Stimulated activated CD8-positive, alpha-beta memory T cell treated with anti-CD3 and anti-CD28 coated beads, Interleukin-12 subunit alpha, Interleukin-12 subunit beta, amount 100 ng/mL, for 4 hours (primary cell): ENCODE data around the gene RIPOR1.
"Not testable (repeated sequence)": the region's sequence is repeated elsewhere in the genome, so short reads cannot be mapped to it uniquely, and the experiment has no call there.

Experiments
- DNase-seq: peaks from one replicate; pipeline ENCODE4 v3.0.0-alpha.2; 2020; ENCODE audit warnings: low read depth

RIPOR1 gene, protein sequence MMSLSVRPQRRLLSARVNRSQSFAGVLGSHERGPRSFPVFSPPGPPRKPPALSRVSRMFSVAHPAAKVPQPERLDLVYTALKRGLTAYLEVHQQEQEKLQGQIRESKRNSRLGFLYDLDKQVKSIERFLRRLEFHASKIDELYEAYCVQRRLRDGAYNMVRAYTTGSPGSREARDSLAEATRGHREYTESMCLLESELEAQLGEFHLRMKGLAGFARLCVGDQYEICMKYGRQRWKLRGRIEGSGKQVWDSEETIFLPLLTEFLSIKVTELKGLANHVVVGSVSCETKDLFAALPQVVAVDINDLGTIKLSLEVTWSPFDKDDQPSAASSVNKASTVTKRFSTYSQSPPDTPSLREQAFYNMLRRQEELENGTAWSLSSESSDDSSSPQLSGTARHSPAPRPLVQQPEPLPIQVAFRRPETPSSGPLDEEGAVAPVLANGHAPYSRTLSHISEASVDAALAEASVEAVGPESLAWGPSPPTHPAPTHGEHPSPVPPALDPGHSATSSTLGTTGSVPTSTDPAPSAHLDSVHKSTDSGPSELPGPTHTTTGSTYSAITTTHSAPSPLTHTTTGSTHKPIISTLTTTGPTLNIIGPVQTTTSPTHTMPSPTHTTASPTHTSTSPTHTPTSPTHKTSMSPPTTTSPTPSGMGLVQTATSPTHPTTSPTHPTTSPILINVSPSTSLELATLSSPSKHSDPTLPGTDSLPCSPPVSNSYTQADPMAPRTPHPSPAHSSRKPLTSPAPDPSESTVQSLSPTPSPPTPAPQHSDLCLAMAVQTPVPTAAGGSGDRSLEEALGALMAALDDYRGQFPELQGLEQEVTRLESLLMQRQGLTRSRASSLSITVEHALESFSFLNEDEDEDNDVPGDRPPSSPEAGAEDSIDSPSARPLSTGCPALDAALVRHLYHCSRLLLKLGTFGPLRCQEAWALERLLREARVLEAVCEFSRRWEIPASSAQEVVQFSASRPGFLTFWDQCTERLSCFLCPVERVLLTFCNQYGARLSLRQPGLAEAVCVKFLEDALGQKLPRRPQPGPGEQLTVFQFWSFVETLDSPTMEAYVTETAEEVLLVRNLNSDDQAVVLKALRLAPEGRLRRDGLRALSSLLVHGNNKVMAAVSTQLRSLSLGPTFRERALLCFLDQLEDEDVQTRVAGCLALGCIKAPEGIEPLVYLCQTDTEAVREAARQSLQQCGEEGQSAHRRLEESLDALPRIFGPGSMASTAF

DNA sequence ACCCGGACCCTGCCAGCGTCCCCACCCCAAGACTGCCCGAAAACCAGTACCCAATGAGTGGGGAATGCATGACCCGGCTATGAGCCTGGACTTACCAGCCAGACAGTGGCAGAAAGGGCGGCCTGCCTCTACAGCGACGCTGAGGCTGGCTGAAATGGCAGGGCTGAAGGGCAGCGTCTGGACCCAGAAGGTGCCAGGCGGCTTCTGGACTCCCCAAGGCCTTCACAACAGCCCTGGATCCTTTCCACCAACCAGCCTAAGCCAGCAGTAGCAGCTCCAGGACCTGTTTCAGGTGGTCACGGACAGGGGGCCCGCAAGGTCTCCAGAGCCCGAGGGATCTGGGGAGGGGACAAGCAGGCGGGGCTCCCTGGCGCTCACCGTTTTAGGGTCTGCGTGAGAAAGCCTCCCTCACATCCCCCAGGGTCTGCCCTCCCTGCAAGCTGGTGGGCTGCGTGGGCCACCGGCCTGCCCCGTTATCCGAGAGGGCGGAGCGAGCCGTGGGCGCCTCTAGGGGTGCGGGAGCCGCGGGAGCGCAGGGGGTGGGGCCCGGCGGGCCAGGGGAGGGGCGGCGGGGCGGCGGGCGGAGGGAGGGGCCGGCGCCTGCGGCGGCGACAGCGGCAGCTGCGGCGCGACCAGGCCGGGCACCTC is at the start of gene RIPOR1:
Gene RIPOR1 (plus strand): TSS at position 608 of the 648 bp plus-strand sequence. CDS start 9,618 bp downstream, outside the sequence.
- peak; percentile 26 for DNase-seq

DNA sequence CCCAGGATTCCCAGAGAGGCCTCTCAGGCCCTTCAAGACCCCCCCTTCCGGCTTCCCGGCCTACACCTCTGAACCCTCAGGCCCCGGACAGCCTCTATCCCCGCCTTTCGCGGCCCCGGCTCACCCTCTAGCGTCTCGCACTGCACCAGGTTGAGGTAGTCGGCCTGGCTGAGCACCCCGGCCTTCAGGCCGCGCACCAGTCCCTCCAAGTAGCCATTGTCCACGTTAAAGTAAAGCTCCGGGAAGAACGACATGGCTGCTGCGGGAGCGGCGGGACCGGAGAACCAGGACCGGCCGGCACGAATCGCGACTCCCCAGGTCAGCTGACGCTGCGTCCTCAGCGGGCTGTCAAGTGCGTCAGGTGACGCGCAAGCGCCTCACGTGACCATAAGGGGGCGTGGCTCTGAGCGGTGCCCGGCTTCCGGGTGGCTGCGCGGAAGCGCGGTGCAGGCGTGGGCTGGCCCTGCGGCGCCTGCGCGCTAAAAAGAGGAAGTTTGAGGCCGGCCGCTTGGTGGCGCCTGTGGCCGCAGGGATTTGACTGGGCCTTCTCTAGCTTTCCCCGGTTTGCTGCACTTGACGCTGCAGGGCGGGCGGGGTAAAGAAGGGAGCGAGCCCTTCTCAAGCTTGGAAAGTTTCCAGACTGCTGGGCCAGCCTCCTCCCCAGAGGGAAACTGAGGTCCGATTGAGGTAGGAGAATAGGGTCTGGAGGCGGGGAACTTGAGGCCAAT is 47.6 kb upstream of the RIPOR1 start, which contains the start of gene ATP6V0D1:
Gene ATP6V0D1 (minus strand): TSS at position 325 of the 728 bp plus-strand sequence. CDS start 71 bp downstream, at position 254.
- DNase-seq, result peak; percentile 98

DNA sequence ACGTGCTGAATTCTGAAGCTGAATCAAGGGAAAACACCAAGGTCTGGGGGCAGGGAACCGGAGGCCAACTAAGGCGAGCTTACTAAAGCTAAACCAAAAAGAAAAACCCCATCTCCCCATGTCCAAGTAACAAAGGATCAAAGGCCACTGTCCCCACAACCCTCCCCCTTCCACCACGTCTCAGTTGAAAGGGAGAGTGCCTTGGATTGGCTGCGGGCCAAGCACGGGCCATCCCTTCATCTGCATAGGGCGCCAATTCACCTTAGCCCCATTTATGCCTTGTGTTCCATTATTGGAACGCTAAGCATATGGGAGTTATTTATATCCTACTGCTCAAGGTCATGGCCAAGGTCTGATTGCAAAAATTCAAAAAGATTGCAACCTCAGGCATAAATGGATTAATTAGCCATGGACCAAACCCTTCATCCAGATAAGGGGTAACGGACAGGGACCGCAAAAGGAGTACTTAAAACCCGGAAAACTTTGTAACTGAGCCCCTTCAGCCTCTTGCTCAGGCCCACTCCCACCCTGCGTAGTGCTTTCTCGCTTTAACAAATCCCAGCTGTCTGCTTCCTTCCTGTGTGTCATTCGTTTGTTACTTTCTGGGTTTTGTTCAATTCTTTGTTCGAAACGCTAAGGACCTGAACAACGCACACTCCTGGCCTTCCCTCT is 46.9 kb upstream of the RIPOR1 start:
- DNase-seq, result no peak

DNA sequence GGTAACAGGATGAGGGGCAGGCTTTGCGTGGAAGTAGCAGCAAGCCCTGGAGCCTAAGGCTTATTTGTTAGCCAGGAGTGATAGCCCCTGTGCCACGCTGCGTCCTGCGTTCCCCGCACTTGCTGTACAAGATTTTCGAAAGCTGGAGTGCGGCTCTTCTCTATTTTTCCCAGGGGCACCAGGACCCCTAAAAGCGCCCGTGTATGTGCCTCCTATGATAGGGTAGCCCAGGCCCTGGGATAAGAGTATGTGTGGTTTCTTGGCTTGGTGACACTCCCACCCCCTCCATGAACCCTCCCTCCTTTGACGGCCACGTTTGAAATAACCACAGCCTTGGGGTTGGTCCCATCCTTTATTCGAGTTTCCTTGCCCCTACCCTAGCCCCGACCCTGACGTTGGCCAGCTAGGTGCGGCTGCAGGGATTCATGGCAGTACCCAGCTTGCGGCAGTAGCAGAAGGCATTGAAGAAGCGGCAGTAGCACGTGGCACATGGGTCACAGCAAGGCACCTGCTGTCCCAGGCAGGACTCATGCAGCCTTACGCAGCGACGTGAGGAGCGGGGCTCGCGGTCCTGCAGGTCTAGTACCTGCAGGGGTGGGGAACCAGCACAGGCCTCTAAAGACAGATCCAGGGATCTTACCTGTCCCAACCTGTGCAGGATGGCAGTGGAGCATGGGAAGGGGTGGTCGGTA is 46.2 kb upstream of the RIPOR1 start:
- no peak for DNase-seq

DNA sequence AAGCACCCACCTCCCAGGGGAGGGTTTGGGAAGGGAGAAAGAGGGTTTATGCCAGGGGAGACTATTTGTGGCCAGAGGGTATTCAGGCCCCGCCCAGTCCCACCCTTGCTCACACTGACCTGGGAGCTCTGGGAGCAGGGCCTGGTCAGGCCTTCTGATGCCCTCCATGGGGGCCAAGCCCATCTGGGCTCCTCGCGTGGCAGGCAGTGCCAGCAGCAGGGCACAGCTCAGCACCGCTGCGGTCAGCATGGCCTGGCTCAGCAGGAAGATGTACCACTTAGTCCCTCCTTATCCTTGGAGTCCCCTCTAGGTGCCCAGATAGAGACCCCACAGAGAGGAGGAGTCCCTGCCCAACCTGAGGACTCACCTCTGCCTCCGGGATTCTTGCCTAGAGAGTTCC is 45.5 kb upstream of the RIPOR1 start, which contains the start of gene AGRP:
Gene AGRP (minus strand): TSS at position 398 of the 400 bp plus-strand sequence. CDS start 149 bp downstream, at position 249.
- DNase-seq, result no peak

DNA sequence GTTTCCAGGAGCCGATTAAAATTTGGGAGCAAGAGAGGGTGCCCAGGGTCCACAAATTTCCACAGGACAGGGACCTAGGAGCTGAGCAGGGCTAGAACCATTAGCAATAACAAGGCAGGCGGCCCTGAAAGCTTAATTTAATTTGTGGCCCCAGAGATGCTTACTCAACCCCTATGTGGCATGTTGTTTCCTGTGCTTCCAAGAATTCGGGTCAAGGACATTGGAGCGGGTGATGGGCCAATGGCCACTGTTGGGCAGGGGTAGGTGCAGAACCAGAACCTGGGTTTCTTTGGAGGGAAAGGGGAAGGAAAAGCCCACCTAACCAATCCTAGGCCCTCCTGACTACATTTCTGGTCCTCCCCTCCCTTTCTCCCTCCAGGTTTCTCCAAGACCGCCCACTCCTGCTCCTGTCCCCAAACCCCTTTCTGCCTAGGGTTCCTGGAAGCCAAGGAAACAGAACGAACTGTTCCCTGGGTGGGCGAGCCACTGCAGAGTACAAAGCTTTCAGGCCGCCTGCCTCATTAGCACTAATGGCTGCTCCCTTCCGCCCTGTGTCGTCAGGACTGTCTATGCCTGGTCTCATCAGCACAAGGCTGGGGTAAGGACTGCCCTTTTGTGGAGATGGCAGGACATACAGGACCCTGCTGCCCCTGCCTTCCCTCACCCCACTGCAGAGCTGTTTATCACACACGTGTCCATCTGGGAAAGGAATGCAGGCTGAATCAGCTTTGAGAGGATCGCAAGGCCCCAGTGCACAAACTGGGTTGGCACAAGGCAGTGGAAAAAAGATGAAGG is 44.7 kb upstream of the RIPOR1 start:
- DNase-seq, result no peak

DNA sequence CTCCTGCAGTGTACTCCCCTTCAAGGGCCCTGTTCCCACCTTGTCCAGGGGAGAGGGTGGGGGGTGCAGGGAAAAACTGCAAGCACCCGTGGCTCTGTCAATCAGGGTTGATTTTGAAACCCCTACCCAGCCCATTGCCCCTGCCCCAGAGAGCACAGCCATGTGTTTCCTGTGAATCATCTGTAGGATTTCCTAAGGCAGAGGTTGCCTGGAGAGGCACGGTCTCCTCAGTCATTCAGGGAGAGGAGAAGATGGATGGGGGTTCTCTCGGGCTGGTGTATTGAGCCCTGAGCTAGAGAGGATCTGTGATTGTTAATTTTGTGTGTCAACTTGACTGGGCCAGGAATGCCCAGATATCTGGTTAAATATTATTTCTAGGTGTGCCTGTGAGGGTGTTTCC is 41.8 kb upstream of the RIPOR1 start:
- no peak for DNase-seq

DNA sequence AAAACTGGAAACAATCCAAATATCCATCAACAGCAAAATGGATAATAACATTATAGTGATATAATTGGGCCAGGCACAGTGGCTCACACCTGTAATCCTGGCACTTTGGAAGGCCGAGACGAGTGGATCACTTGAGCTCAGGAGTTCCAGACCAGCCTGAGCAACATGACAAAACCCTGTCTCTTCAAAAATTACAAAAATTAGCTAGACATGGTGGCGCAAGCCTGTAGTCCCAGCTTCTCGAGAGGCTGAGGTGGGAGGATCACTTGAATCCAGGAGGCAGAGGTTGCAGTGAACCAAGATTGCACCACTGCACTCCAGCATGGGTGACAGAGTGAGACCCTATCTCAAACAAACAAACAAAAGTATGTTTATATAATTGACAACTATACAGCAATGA is 41.1 kb upstream of the RIPOR1 start:
- not testable (repeated sequence) for DNase-seq

DNA sequence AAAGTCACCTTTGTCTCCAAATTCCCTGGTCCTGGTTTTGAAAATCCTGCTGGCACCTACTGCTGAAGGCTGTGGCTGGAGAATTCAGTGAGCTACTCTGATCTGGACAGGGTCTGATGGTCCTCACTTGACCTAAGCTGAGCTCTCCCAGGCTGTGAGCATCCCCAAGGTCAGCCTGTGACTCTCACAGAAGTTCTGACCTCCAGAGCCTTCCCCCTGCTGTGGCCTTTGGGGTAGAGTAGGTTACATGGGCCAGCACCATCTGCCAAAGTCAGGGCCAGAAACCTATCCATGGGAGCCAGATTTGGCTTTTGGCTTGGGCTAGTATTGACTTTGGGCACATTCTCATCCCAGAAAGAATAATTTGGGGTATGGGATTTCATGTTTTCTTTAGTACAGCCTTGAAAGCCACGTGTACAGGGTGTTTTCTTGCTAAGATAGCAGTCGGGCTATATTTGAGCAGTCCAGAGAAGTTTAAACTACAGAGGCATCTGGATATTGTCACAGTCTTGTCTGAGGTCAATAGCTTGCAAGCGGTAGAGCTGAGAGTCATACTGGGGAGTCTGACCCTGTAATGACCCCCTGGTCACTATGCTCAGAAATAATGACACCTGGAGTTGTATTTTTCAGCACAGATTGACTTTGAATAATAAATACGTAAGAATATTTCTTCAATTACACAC is 39.1 kb upstream of the RIPOR1 start:
- no peak for DNase-seq

DNA sequence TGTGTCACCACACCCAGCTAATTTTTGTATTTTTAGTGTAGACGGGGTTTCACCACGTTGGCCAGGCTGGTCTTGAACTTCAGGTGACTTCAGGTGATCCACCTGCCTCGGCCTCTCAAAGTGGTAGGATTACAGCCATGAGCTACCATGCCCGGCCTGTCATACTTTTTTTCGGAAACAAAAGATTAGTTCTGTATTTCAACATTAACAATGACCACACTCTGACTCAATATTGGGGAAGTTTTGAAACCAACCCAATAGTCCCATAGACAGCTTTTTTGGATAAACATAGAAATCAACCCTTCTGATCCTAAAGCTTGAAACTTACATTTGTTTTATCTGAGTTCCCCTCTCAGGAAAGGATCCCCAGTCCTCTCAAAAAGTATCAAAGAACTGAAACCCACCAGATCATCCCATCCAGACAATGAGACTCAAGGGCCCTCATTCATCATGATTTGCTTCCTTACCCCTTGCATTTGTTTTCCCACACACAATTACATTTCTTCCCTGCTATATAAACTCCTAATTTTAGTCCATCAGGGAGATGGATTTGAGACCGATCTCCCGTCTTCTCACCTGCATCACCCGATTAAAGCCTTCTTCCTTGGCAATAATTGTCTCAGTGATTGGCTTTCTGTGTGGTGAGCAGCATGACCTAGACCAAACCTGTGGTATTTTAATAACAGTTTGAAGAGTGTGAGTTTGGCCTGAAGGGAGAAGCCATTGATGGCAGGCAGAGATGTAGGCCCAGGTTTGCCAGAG is 38.1 kb upstream of the RIPOR1 start:
- no peak for DNase-seq

DNA sequence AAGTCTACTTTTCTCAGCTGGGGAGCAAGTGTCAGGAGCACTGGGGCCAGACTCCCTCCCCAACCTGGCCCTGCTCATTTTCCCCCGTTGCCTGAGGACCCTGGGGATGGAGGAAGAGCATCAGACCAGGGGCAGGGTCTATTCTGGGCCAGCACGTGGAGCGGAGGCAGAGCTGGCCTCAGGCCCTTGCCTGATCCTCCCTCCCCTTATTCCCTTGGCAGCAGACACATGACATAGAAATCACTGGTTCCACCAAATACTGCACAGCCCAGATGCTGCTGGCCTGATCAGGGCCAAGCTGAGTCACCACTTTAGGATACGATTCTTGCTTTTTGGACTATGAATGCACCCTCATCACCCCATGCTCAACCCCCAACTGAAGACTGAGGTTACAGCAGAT is 29.5 kb upstream of the RIPOR1 start:
- no peak for DNase-seq

DNA sequence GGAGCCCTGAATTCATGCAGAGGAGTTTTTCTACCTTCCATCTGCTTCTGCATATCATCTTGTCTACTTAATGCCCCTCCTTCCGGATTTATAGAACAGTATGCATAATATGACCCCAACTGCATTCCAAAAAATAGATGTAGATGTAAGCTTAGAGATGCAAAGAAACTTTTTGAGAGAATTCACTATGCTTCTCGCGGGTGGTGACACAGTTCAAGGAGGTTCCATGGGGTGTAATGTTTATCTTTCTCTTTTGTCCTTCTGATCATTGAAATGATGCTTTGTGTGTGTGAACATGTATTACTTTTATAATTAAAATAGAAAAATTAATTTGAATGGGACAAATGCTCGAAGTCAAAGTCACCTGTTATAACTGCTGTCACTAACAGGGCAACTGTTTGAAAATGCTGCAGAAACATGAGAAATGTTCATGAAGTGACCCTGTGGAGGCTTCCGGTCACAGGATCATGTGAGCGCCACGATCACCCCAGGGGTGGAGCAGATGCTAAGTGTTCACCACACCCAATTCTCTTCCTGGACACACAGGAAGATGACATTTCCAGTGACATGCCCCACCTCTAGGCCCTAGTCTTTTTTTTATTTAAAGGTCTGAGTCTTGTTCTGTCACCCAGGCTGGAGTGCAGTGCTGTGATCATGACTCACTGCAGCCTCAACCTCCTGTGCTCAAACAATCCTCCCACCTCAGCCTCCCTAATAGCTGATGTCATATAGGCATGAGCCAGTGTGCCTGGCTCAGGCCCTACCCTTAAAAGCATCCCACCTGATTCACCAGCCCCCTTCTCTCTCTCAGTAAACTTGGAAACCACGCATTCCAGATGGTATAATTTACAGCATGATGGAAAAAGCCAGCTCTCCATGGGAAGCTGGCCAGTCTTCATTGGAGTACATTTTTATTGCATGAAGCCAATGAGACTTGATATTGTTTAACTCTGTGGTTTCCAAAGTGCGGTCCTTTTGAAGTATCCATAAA is 24.3 kb upstream of the RIPOR1 start:
- DNase-seq, result peak; percentile 9

DNA sequence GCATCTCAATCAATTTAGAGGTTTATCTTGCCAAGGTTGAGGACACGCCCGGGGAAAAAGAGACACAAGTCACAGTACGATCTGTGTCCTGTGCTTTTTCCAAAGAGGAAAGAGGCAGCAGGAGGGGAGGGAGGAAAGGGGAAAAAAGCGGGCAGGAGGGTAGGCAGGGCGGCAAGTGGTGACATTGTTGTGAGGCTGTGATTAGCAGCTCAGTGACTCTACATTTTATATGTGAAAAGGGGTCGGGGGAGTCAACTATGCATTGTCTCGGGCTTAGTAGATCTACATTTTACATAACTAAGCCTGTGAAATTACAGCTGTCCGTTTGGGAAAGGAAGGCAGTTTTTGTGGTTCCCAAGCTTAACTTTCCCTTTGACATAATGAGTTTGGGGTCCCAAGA is 22.2 kb upstream of the RIPOR1 start:
- DNase-seq, result no peak

DNA sequence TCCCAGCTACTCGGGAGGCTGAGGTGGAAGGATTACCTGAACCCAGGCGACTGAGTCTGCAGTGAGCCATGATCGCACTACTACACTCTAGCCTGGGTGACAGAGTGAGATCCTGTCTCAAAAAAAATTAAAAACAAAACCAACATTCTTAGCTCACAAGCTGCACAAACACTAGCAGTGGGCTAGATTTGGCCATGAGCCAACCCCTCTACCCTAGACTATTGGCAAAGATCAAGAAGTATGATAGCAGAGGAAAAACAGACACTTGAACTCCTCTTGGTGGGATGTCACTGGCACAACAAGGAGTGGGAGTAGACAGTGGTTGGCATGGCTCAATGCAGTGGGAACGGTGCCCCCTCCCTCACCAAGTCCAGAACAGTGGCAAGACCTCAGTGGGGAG is 19.6 kb upstream of the RIPOR1 start:
- DNase-seq, result no peak

DNA sequence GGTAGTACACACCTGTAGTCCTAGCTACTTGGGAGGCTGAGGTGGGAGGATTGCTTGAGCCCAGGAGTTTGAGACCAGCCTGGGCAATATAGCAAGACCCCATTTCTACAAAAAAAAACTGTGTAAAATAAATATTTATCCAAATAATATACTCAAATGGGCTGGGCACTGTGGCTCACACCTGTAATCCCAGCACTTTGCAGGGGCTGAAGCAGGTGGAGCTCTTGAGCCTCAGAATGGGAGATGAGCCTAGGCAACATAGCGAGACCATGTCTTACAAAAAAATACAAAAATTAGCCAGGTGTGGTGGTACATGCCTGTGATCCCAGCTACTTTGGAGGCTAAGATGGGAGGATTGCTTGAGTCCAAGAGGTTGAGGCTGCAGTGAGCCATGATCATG is 14.7 kb upstream of the RIPOR1 start:
- not testable (repeated sequence) for DNase-seq

DNA sequence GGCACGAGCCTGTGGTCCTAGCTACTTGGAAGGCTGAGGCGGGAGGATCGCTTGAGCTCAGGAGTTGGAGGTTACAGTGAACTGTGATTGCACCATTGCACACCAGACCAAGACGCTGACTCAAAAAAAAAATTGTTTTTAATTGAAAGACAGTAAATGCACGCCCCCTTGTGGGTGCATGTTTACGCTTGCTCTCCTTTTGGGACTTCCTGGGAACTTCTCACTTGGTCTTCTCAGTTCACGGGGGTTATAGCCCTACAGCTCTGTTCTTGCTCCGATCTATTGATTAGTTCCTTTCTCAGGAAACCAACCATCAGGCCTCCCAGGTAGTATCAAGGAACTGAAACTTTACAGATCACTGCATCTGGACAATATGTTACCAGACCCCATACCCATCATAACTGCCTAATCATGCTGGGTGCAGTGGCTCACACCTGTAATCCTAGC is 14.2 kb upstream of the RIPOR1 start:
- peak; percentile 59 for DNase-seq
